ENCODE results near the gene SMYD3.

DNA sequence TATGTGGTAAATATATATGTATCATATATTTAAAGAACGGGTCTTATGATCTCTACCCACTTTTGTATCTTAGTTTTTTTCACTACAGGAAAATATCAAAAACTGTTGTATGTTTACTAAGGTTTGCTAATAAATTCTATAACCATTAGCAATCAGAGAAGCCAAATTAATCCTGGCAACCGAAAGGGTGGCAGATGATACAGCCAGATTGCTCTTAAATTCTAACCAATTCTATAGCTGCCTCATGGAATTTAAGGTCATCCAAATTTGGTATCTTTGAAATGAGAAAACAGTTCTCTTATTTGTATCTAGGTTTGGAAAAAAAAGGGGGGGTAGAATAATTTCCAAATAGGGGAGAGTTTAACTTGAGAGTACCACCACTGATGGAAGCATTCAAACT is 591.2 kb downstream of the SMYD3 start:
- TF ChIP-seq POLR2A (IDR thresholded peaks at IDR 0.05), result no peak
- TF ChIP-seq, protein P1, sequence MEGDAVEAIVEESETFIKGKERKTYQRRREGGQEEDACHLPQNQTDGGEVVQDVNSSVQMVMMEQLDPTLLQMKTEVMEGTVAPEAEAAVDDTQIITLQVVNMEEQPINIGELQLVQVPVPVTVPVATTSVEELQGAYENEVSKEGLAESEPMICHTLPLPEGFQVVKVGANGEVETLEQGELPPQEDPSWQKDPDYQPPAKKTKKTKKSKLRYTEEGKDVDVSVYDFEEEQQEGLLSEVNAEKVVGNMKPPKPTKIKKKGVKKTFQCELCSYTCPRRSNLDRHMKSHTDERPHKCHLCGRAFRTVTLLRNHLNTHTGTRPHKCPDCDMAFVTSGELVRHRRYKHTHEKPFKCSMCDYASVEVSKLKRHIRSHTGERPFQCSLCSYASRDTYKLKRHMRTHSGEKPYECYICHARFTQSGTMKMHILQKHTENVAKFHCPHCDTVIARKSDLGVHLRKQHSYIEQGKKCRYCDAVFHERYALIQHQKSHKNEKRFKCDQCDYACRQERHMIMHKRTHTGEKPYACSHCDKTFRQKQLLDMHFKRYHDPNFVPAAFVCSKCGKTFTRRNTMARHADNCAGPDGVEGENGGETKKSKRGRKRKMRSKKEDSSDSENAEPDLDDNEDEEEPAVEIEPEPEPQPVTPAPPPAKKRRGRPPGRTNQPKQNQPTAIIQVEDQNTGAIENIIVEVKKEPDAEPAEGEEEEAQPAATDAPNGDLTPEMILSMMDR (IDR thresholded peaks at IDR 0.05), result no peak
